ENCODE results near the gene ATG4B.

Gene ATG4B

DNA sequence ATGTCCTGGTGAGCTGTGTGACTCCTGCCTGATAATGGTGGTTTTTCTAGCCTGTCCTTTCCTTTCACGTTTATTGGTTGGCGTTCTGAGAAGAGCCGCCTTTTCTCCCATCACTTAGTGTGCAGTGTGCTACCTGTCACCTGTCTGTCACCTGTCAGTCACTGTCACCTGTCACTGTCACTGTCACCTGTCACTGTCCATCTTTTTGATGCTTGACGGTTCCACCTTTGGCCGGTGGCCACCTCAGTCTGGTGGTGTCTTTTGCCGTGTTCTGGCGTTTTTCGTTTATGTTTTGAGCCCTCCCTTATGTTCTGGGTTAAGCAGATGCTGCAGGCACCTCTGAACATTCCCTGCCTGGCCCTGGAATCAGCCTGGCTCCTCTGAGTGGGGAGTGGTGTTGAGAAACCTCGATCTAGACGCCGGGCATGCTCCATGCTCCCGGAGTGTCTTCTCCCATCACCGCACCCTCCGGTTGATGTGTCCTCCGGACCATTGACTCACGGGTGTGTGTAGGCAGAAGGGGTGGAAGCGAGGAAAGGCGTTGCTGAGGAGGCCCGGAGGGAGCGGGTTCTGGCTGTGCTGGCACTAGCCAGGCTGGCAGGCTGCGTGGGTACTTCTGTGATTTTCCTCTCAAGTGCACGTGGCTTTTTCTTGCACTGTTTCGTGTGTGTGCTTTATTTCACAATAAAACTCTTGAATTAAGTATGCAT lies 28.4 kb downstream of the ATG4B start:
- peak; percentile 48 for ATAC-seq
- TF ChIP-seq, protein P1, sequence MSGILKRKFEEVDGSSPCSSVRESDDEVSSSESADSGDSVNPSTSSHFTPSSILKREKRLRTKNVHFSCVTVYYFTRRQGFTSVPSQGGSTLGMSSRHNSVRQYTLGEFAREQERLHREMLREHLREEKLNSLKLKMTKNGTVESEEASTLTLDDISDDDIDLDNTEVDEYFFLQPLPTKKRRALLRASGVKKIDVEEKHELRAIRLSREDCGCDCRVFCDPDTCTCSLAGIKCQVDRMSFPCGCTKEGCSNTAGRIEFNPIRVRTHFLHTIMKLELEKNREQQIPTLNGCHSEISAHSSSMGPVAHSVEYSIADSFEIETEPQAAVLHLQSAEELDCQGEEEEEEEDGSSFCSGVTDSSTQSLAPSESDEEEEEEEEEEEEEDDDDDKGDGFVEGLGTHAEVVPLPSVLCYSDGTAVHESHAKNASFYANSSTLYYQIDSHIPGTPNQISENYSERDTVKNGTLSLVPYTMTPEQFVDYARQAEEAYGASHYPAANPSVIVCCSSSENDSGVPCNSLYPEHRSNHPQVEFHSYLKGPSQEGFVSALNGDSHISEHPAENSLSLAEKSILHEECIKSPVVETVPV (CRISPR knock-in tag; IDR thresholded peaks at IDR 0.05) = no peak
- peak; percentile 47 for TF ChIP-seq TSHZ2 (CRISPR knock-in tag; IDR thresholded peaks at IDR 0.05)

- TF ChIP-seq OSR1 (CRISPR knock-in tag; IDR thresholded peaks at IDR 0.05) (no peak), ZNF565 (CRISPR knock-in tag; conservative IDR thresholded peaks at IDR 0.05; ENCODE audit: low read depth) (0 out of 2 replicates have a peak, but pooled peaks have one; percentile 55), ZC3H10 (CRISPR knock-in tag; IDR thresholded peaks at IDR 0.05) (no peak), TSHZ2 (CRISPR knock-in tag; IDR thresholded peaks at IDR 0.05) (peak; percentile 76; the same call in 1 of the 2 replicates), SNAI2 (CRISPR knock-in tag; IDR thresholded peaks at IDR 0.05) (peak; percentile 39; the same call in 1 of the 2 replicates), ZFP3 (CRISPR knock-in tag; IDR thresholded peaks at IDR 0.05) (peak; percentile 52; the same call in 1 of the 2 replicates), ZNF8 (CRISPR knock-in tag; IDR thresholded peaks at IDR 0.05) (peak; percentile 30; the same call in 1 of the 2 replicates), TOX (CRISPR knock-in tag; IDR thresholded peaks at IDR 0.05; ENCODE audit: borderline replicate concordance) (no peak), ZNF70 (CRISPR knock-in tag; IDR thresholded peaks at IDR 0.05) (no peak)
- ATAC-seq = peak; percentile 71
These were observed 29.3 kb downstream of the ATG4B start for GRCh38 chr2:241666627-241667400.

GRCh38 chr2:241668354-241668753 lies 30.9 kb downstream of the ATG4B start:
- no peak for TF ChIP-seq ESRRG (CRISPR knock-in tag; IDR thresholded peaks at IDR 0.05)
- TF ChIP-seq ZFP3 (CRISPR knock-in tag; IDR thresholded peaks at IDR 0.05) = no peak
- TF ChIP-seq RARB (CRISPR knock-in tag; IDR thresholded peaks at IDR 0.05) = no peak
- TF ChIP-seq ZNF70 (CRISPR knock-in tag; IDR thresholded peaks at IDR 0.05) = no peak
- TF ChIP-seq CSDC2 (CRISPR knock-in tag; IDR thresholded peaks at IDR 0.05) = no peak
- TF ChIP-seq ZC3H10 (CRISPR knock-in tag; IDR thresholded peaks at IDR 0.05) = no peak
- no peak for TF ChIP-seq PATZ1 (CRISPR knock-in tag; IDR thresholded peaks at IDR 0.05; ENCODE audit: borderline replicate concordance)
- no peak for TF ChIP-seq GLIS3 (CRISPR knock-in tag; IDR thresholded peaks at IDR 0.05)
- TF ChIP-seq, protein P1 (CRISPR knock-in tag; IDR thresholded peaks at IDR 0.05) = no peak
- no peak for TF ChIP-seq ZNF565 (CRISPR knock-in tag; conservative IDR thresholded peaks at IDR 0.05; ENCODE audit: low read depth)
- TF ChIP-seq TSHZ2 (CRISPR knock-in tag; IDR thresholded peaks at IDR 0.05) = no peak
- no peak for TF ChIP-seq TOX (CRISPR knock-in tag; IDR thresholded peaks at IDR 0.05; ENCODE audit: borderline replicate concordance)
- ATAC-seq = no peak

Measured in SK-N-SH treated with all-trans-retinoic acid at 6 μM for 48 hours (cell line).